ENCODE measurements around the gene UBFD1.
"Not testable (repeated sequence)": the region's sequence is repeated elsewhere in the genome, so short reads cannot be mapped to it uniquely, and the experiment has no call there.

The UBFD1 gene

DNA sequence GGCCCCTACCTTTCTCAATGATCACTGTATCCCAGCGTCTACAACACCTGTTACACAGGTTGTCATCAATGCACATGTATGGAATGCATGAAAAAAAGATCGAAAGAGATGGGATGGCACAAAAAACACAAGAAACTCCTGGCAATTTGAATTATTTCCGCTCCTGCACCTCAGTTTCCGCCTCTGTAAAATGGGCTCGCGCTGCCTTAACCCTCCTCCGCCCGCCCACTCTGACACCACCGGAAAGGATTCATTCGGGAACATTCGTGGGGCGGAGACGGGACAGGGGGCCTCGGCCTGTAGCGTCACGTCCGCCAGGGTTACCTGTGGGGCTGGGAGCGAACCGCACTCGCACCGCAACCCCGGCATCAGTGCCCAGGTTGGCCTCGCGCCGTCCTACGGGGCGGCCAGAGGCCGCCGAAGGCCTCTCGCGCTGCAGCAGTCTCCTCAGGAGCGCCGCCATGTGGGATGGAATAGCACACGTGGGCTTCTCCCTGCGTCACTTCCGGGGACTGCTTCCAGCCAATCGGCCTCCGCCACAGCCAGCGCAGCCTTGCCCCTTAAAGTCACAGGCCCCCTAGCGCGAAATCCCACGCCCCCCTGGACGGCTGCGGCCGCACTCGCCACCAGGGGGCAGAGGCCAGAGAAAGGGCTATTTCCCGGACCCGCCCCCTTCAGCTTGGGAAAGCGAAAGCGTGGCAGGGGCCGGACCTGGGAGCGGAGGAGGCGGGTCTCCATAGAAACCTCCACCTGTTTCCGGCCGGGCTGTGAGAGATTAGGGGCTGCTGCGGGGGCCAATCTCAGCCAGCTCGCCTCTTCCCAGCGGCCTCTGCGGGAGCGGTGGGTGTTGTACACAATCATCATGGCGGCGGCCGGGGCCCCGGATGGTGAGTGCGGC is at the start of gene UBFD1, which contains the start of gene EARS2:
TSS of gene UBFD1 (plus strand) at position 847 of the 898 bp plus-strand sequence. CDS start at position 863, 16 bp downstream.
TSS of gene EARS2 (minus strand) at position 470 of the 898 bp plus-strand sequence. CDS start at position 463, 7 bp downstream.
- peak within 1 kb of the TSS; percentile 84 for H3K9ac ChIP-seq (ENCODE audit: low read length)
- no peaks in the 10 kb centered on the region for H3K4me1 ChIP-seq (ENCODE audit: control insufficient read depth, low read depth, low read length)
- H3K9me3 ChIP-seq (ENCODE audit: control insufficient read depth, low read depth, low read length) = no peaks in the 10 kb centered on the region
- peak within 1 kb of the TSS; percentile 73 for H3K4me3 ChIP-seq (ENCODE audit: low read length)
- peak within 1 kb of the TSS; percentile 57 for H3K27ac ChIP-seq (ENCODE audit: low read length)
- H3K36me3 ChIP-seq (ENCODE audit: control insufficient read depth, low read depth, low read length) = peaks cover 41% of the 10 kb centered on the region
- H3K27me3 ChIP-seq (ENCODE audit: control insufficient read depth, insufficient read depth, low read length) = no peaks in the 10 kb centered on the region

- Histone ChIP-seq H3K9ac (ENCODE audit: low read length) (peak overlapping the region; percentile 69), H3K9me3 (ENCODE audit: control insufficient read depth, low read depth, low read length) (no peaks in the 10 kb centered on the region), H3K27ac (ENCODE audit: low read length) (no peak overlapping the region), H3K36me3 (ENCODE audit: control insufficient read depth, low read depth, low read length) (no peaks in the 10 kb centered on the region), H3K4me1 (ENCODE audit: control insufficient read depth, low read depth, low read length) (peaks cover 14% of the 10 kb centered on the region), H3K27me3 (ENCODE audit: control insufficient read depth, insufficient read depth, low read length) (no peaks in the 10 kb centered on the region), H3K4me3 (ENCODE audit: low read length) (peak overlapping the region; percentile 89)
Measured at GRCh38 chr16:23508589-23509440, 48.7 kb upstream of the UBFD1 start.

GRCh38 chr16:23509441-23509754 is 48.1 kb upstream of the UBFD1 start:
- peaks cover 14% of the 10 kb centered on the region for H3K4me1 ChIP-seq (ENCODE audit: control insufficient read depth, low read depth, low read length)
- no peak overlapping the region for H3K27ac ChIP-seq (ENCODE audit: low read length)
- H3K9me3 ChIP-seq (ENCODE audit: control insufficient read depth, low read depth, low read length) = no peaks in the 10 kb centered on the region
- no peaks in the 10 kb centered on the region for H3K27me3 ChIP-seq (ENCODE audit: control insufficient read depth, insufficient read depth, low read length)
- peak overlapping the region; percentile 89 for H3K4me3 ChIP-seq (ENCODE audit: low read length)
- H3K9ac ChIP-seq (ENCODE audit: low read length) = peak overlapping the region; percentile 69
- H3K36me3 ChIP-seq (ENCODE audit: control insufficient read depth, low read depth, low read length) = peaks cover under 1% of the 10 kb centered on the region

DNA sequence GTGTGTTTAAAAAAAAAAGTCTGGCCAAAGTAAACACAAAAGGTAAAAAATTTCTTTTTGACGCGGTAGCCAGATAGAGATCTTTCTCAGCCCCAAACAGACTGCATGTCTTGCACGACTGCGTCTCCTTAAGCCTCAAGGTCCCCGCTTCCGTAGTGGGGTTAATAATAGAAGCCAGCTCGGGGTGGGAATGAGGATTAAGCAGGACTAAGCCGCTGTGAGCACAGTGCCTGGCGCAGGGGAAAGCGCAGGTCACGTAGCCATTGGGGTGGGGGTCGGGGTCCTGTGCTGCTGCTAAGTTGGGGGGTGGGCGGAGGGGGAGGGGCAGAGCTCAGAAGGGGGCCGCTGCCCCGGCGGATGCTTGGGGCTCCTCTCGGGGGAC is 47.8 kb upstream of the UBFD1 start:
- Histone ChIP-seq H3K9me3 (ENCODE audit: control insufficient read depth, low read depth, low read length) (no peaks in the 10 kb centered on the region), H3K27ac (ENCODE audit: low read length) (no peak overlapping the region), H3K4me1 (ENCODE audit: control insufficient read depth, low read depth, low read length) (peaks cover 10% of the 10 kb centered on the region), H3K36me3 (ENCODE audit: control insufficient read depth, low read depth, low read length) (peaks cover 4% of the 10 kb centered on the region), H3K27me3 (ENCODE audit: control insufficient read depth, insufficient read depth, low read length) (no peaks in the 10 kb centered on the region), H3K4me3 (ENCODE audit: low read length) (peak overlapping the region; percentile 89), H3K9ac (ENCODE audit: low read length) (peak overlapping the region; percentile 69)

DNA sequence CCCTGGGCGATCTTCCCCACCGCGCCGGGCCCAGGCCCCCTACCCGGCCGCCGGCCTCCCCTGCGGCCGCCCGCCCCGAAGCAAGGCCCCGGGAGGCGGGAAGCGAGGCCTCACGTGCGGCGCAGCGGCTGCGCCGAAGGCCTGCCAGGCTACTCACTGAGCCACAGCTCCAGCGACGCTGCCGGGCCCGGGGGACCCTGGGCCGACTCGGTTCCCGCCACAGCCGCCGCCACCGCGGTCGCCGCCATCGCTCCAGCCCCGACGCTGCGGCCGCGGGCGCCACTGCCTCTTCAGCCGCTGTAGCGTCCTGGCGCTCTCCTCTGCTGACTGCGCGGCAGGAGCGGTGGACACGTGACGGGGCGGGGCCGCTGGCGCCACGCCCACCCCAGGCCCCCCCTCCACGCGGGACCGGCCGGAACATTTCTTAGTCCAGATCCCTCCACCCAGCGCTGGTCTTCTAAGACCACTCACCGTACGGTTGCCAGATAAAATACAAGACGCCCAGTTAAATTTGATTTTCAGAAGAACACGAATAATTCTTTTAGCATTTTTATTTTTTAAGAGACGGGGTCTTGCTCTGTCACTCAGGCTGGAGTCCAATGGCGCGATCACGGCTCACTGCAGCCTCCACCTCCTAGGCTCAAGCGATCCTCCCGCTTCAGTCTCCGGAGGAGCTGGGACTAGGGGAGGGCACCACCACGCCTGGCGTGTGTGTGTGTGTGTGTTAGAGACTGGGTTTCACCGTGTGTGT is 47.2 kb upstream of the UBFD1 start, which contains the start of gene GGA2:
TSS of gene GGA2 (minus strand) at position 331 of the 751 bp plus-strand sequence. CDS start at position 248, 83 bp downstream.
- Histone ChIP-seq H3K4me1 (ENCODE audit: control insufficient read depth, low read depth, low read length) (peaks cover 5% of the 10 kb centered on the region), H3K9me3 (ENCODE audit: control insufficient read depth, low read depth, low read length) (no peaks in the 10 kb centered on the region), H3K27ac (ENCODE audit: low read length) (no peak within 1 kb of the TSS)

DNA sequence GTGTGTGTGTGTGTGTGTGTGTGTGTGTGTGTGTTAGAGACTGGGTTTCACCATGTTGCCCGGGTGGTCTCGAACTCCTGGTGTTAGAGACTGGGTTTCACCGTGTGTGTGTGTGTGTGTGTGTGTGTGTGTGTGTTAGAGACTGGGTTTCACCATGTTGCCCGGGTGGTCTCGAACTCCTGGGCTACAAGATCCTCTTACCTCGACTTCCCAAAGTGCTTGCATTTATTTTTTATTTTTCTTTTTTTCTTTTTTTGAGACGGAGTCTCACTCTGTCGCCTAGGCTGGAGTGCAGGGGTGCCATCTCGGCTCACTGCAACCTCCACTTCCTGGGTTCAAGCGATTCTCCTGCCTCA is 46.6 kb upstream of the UBFD1 start:
- H3K9me3 ChIP-seq (ENCODE audit: control insufficient read depth, low read depth, low read length); H3K27me3 ChIP-seq (ENCODE audit: control insufficient read depth, insufficient read depth, low read length); H3K4me1 ChIP-seq (ENCODE audit: control insufficient read depth, low read depth, low read length); H3K9ac ChIP-seq (ENCODE audit: low read length); H3K36me3 ChIP-seq (ENCODE audit: control insufficient read depth, low read depth, low read length); H3K27ac ChIP-seq (ENCODE audit: low read length): not testable (repeated sequence)
- H3K4me3 ChIP-seq (ENCODE audit: low read length) = peak overlapping the region; percentile 89

More for the DNA sequence above, 47.2 kb upstream of the UBFD1 start, which contains the start of gene GGA2:
- peak within 1 kb of the TSS; percentile 69 for H3K9ac ChIP-seq (ENCODE audit: low read length)
- peak within 1 kb of the TSS; percentile 89 for H3K4me3 ChIP-seq (ENCODE audit: low read length)
- H3K27me3 ChIP-seq (ENCODE audit: control insufficient read depth, insufficient read depth, low read length) = no peaks in the 10 kb centered on the region
- peaks cover 6% of the 10 kb centered on the region for H3K36me3 ChIP-seq (ENCODE audit: control insufficient read depth, low read depth, low read length)

- H3K4me1 ChIP-seq (ENCODE audit: control insufficient read depth, low read depth, low read length) = peaks cover 5% of the 10 kb centered on the region
- H3K9ac ChIP-seq (ENCODE audit: low read length) = no peak overlapping the region
- H3K4me3 ChIP-seq (ENCODE audit: low read length) = no peak overlapping the region
- H3K9me3 ChIP-seq (ENCODE audit: control insufficient read depth, low read depth, low read length) = no peaks in the 10 kb centered on the region
- H3K27me3 ChIP-seq (ENCODE audit: control insufficient read depth, insufficient read depth, low read length) = no peaks in the 10 kb centered on the region
- H3K27ac ChIP-seq (ENCODE audit: low read length) = no peak overlapping the region
- H3K36me3 ChIP-seq (ENCODE audit: control insufficient read depth, low read depth, low read length) = peaks cover 6% of the 10 kb centered on the region
Measured at GRCh38 chr16:23511731-23512130, 45.8 kb upstream of the UBFD1 start.

DNA sequence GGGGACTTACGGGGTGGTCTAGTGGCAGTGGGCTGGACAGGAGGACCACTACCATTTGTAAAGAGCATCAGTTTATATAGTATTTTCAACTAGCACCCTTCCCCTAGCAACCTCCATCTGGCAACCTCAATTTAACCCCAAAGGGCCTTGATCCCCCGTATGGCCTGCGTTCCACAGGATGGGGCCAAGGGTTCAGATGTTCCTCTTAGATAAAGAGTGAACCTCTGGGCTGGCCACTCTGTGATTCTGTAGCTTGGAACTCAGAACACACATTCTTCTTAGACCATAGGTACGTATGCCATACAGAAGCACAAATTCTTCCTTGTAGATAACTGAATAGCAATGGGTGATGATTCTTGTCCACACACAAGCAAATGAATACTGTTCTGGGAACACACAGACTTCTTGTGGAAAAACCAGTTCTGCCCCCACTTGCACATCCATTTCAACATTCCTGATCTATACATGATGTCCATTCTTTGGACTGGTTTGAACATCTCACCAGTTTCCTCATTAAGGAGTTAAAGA is 45.3 kb upstream of the UBFD1 start:
- Histone ChIP-seq H3K4me1 (ENCODE audit: control insufficient read depth, low read depth, low read length) (peaks cover 5% of the 10 kb centered on the region), H3K27me3 (ENCODE audit: control insufficient read depth, insufficient read depth, low read length) (no peaks in the 10 kb centered on the region), H3K36me3 (ENCODE audit: control insufficient read depth, low read depth, low read length) (peaks cover 6% of the 10 kb centered on the region), H3K9ac (ENCODE audit: low read length) (no peak overlapping the region), H3K4me3 (ENCODE audit: low read length) (no peak overlapping the region), H3K9me3 (ENCODE audit: control insufficient read depth, low read depth, low read length) (no peaks in the 10 kb centered on the region), H3K27ac (ENCODE audit: low read length) (no peak overlapping the region)

DNA sequence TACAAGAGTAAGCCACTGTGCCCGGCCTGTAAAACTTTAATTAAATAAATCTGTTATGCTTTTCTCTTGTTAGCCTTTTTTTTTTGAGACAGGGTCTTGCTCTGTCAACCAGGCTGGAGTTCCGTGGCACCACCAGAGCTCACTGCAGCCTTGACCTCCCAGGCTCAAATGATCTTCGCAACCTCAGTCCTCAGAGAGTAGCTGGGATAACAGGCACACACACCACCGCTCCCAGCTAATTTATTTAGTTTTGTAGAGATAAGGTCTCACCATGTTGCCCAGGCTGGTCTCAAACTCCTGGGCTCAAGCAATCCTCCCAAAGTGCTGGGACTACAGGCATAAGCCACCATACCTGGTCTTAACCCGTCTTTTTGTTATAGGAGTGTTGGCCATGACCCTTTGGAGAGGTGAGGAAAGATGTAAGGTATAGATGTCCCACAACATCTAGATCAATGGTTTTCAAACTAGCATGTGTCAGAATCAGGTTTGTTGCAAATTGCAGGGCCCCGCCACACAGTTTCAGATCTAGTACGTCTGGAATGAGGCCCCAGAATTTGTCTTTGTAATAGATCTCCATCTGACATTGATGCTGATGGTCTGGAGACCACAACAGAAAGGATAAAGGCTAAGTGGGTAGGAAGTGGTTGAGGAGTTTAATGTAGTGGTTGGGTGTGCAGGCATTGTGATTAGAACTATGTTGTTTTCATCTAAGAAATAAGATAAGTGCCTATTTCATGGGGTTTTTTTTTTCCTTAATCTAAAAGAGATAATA is 43.0 kb upstream of the UBFD1 start:
- Histone ChIP-seq H3K27me3 (ENCODE audit: control insufficient read depth, insufficient read depth, low read length) (no peaks in the 10 kb centered on the region), H3K9ac (ENCODE audit: low read length) (no peak overlapping the region), H3K4me3 (ENCODE audit: low read length) (no peak overlapping the region), H3K36me3 (ENCODE audit: control insufficient read depth, low read depth, low read length) (peaks cover 11% of the 10 kb centered on the region), H3K27ac (ENCODE audit: low read length) (no peak overlapping the region), H3K9me3 (ENCODE audit: control insufficient read depth, low read depth, low read length) (no peaks in the 10 kb centered on the region), H3K4me1 (ENCODE audit: control insufficient read depth, low read depth, low read length) (no peaks in the 10 kb centered on the region)

GRCh38 chr16:23515881-23516280 is 41.6 kb upstream of the UBFD1 start:
- H3K27me3 ChIP-seq (ENCODE audit: control insufficient read depth, insufficient read depth, low read length) = no peaks in the 10 kb centered on the region
- no peaks in the 10 kb centered on the region for H3K9me3 ChIP-seq (ENCODE audit: control insufficient read depth, low read depth, low read length)
- no peak overlapping the region for H3K9ac ChIP-seq (ENCODE audit: low read length)
- H3K4me1 ChIP-seq (ENCODE audit: control insufficient read depth, low read depth, low read length) = no peaks in the 10 kb centered on the region
- no peak overlapping the region for H3K27ac ChIP-seq (ENCODE audit: low read length)
- H3K4me3 ChIP-seq (ENCODE audit: low read length) = no peak overlapping the region
- peaks cover 13% of the 10 kb centered on the region for H3K36me3 ChIP-seq (ENCODE audit: control insufficient read depth, low read depth, low read length)
